ENCODE measurements around the gene SFMBT2.

Gene SFMBT2

GRCh38 chr10:7400068-7400715 lies 10.6 kb downstream of the SFMBT2 start:
- TF ChIP-seq TAF1 (IDR thresholded peaks at IDR 0.05; ENCODE audit: low read depth), result no peak
- TF ChIP-seq RAD21 (IDR thresholded peaks at IDR 0.05; ENCODE audit: low read depth), result no peak
- TF ChIP-seq ZBTB7A (IDR thresholded peaks at IDR 0.05; ENCODE audit: low read depth), result no peak
- TF ChIP-seq TEAD4 (IDR thresholded peaks at IDR 0.05), result no peak
- no peak for TF ChIP-seq MAX (IDR thresholded peaks at IDR 0.05)
- TF ChIP-seq TCF12 (IDR thresholded peaks at IDR 0.05; ENCODE audit: low read depth), result no peak
- no peak for TF ChIP-seq REST (IDR thresholded peaks at IDR 0.05; ENCODE audit: low read depth)
- no peak for TF ChIP-seq CEBPB (IDR thresholded peaks at IDR 0.05)
- TF ChIP-seq NFIC (IDR thresholded peaks at IDR 0.05), result no peak
- TF ChIP-seq USF1 (IDR thresholded peaks at IDR 0.05), result no peak
- TF ChIP-seq YY1 (IDR thresholded peaks at IDR 0.05; ENCODE audit: low read depth), result no peak
- TF ChIP-seq EGR1 (IDR thresholded peaks at IDR 0.05), result no peak
- TF ChIP-seq EP300 (IDR thresholded peaks at IDR 0.05; ENCODE audit: borderline replicate concordance), result no peak
- TF ChIP-seq CREB1 (IDR thresholded peaks at IDR 0.05; ENCODE audit: low read depth), result no peak
- no peak for TF ChIP-seq FOXM1 (IDR thresholded peaks at IDR 0.05; ENCODE audit: borderline replicate concordance, low read depth)

- TF ChIP-seq EGR1 (IDR thresholded peaks at IDR 0.05) (no peak), CREB1 (IDR thresholded peaks at IDR 0.05; ENCODE audit: low read depth) (no peak), TAF1 (IDR thresholded peaks at IDR 0.05; ENCODE audit: low read depth) (no peak), EP300 (IDR thresholded peaks at IDR 0.05; ENCODE audit: borderline replicate concordance) (no peak), TCF12 (IDR thresholded peaks at IDR 0.05; ENCODE audit: low read depth) (no peak), USF1 (IDR thresholded peaks at IDR 0.05) (no peak), MAX (IDR thresholded peaks at IDR 0.05) (no peak), RAD21 (IDR thresholded peaks at IDR 0.05; ENCODE audit: low read depth) (no peak), CEBPB (IDR thresholded peaks at IDR 0.05) (no peak), FOXM1 (IDR thresholded peaks at IDR 0.05; ENCODE audit: borderline replicate concordance, low read depth) (no peak), TEAD4 (IDR thresholded peaks at IDR 0.05) (no peak), NFIC (IDR thresholded peaks at IDR 0.05) (no peak), YY1 (IDR thresholded peaks at IDR 0.05; ENCODE audit: low read depth) (no peak), REST (IDR thresholded peaks at IDR 0.05; ENCODE audit: low read depth) (no peak), ZBTB7A (IDR thresholded peaks at IDR 0.05; ENCODE audit: low read depth) (no peak)
Observed at GRCh38 chr10:7399533-7399932, 11.3 kb downstream of the SFMBT2 start.

GRCh38 chr10:7397049-7398035 lies 13.5 kb downstream of the SFMBT2 start:
- no peak for TF ChIP-seq YY1 (IDR thresholded peaks at IDR 0.05; ENCODE audit: low read depth)
- TF ChIP-seq MAX (IDR thresholded peaks at IDR 0.05), result no peak
- TF ChIP-seq USF1 (IDR thresholded peaks at IDR 0.05), result no peak
- no peak for TF ChIP-seq FOXM1 (IDR thresholded peaks at IDR 0.05; ENCODE audit: borderline replicate concordance, low read depth)

GRCh38 chr10:7391748-7392147 lies 19.1 kb downstream of the SFMBT2 start:
- no peak for TF ChIP-seq NFIC (IDR thresholded peaks at IDR 0.05)
- TF ChIP-seq ZBTB7A (IDR thresholded peaks at IDR 0.05; ENCODE audit: low read depth), result no peak
- no peak for TF ChIP-seq CEBPB (IDR thresholded peaks at IDR 0.05)
- no peak for TF ChIP-seq FOXM1 (IDR thresholded peaks at IDR 0.05; ENCODE audit: borderline replicate concordance, low read depth)
- TF ChIP-seq EP300 (IDR thresholded peaks at IDR 0.05; ENCODE audit: borderline replicate concordance), result no peak
- TF ChIP-seq RAD21 (IDR thresholded peaks at IDR 0.05; ENCODE audit: low read depth), result no peak
- TF ChIP-seq YY1 (IDR thresholded peaks at IDR 0.05; ENCODE audit: low read depth), result no peak
- TF ChIP-seq MAX (IDR thresholded peaks at IDR 0.05), result no peak

Data from Ishikawa (cell line).